Cerebellar nuclear complex (tissue), 1 donor: ENCODE data around the gene HYAL3.
A peak's percentile ranks its signal among the peaks of the same experiment; 100 is the strongest.
"Not testable (repeated sequence)": the region's sequence is repeated elsewhere in the genome, so short reads cannot be mapped to it uniquely, and the experiment has no call there.

Experiments
- DNase-seq, 2 experiments: peaks; one replicate each; lab custom pipeline; 2025; lab: John Stamatoyannopoulos, UW

Gene HYAL3

GRCh38 chr3:50258029-50258680, 41.0 kb downstream of the HYAL3 start:
- no peak for DNase-seq

- DNase-seq, result no peak
These were observed 42.0 kb downstream of the HYAL3 start for GRCh38 chr3:50256978-50257890.

- DNase-seq, result no peak
These were observed 44.0 kb downstream of the HYAL3 start for GRCh38 chr3:50255251-50255615.

GRCh38 chr3:50254577-50255250, 44.5 kb downstream of the HYAL3 start:
- no peak for DNase-seq

GRCh38 chr3:50251220-50251619, 48.0 kb downstream of the HYAL3 start:
- DNase-seq, result no peak

- no peak for DNase-seq
These were observed 48.7 kb downstream of the HYAL3 start for GRCh38 chr3:50250514-50250913.

- DNase-seq, result no peak
These were observed 49.7 kb downstream of the HYAL3 start for GRCh38 chr3:50249457-50249856.

- DNase-seq, result no peak
These were observed 50.8 kb downstream of the HYAL3 start for GRCh38 chr3:50248387-50248786.

- no peak for DNase-seq
These were observed 52.7 kb downstream of the HYAL3 start for GRCh38 chr3:50246517-50246954.

- peak in 1 of 2 experiments; percentile 68 for DNase-seq
These were observed 53.2 kb downstream of the HYAL3 start for GRCh38 chr3:50245831-50246516.

- no peak for DNase-seq
These were observed 53.9 kb downstream of the HYAL3 start for GRCh38 chr3:50245251-50245745.

GRCh38 chr3:50244813-50245212, 54.4 kb downstream of the HYAL3 start:
- DNase-seq, result not testable (repeated sequence)

- DNase-seq, result no peak
These were observed 55.7 kb downstream of the HYAL3 start for GRCh38 chr3:50243543-50243895.

- no peak for DNase-seq
These were observed 56.2 kb downstream of the HYAL3 start for GRCh38 chr3:50242851-50243542.
